Osteoblast (primary cell): ENCODE measurements around the gene TRAPPC5. TPM values are rescaled to one million over a fixed set of nuclear protein-coding genes. Genes with fewer than 3 reads are reported as not detected.

Experiments
- DNase-seq: peaks from one replicate; pipeline ENCODE4 v3.0.0; 2011; ENCODE audit warnings: low spot score, mixed read lengths; ENCODE audit not compliant: insufficient read length; ENCODE audit errors: missing footprints
- H2AFZ ChIP-seq: 2 replicates; pipeline ENCODE4 v1.6.0; 2011; ENCODE audit warnings: mild to moderate bottlenecking, low read length
- H3K27ac ChIP-seq: 2 replicates; pipeline ENCODE4 v1.5.1; 2011; ENCODE audit warnings: mild to moderate bottlenecking, low read depth, low read length, moderate library complexity
- H3K27me3 ChIP-seq: 2 replicates; pipeline ENCODE4 v1.6.0; 2012; ENCODE audit warnings: mild to moderate bottlenecking, control low read depth, inconsistent platforms, low read length, moderate library complexity; ENCODE audit not compliant: insufficient read depth
- H3K36me3 ChIP-seq: 2 replicates; pipeline ENCODE4 v1.5.1; 2011; ENCODE audit warnings: mild to moderate bottlenecking, low read length, control low read depth, moderate library complexity; ENCODE audit not compliant: insufficient read depth
- H3K4me1 ChIP-seq: 2 replicates; pipeline ENCODE4 v1.5.1; 2011; ENCODE audit warnings: mild to moderate bottlenecking, low read length, control low read depth, moderate library complexity; ENCODE audit not compliant: insufficient read depth
- H3K4me2 ChIP-seq: 2 replicates; pipeline ENCODE4 v1.6.0; 2011; ENCODE audit warnings: mild to moderate bottlenecking, low read length; ENCODE audit not compliant: insufficient read depth
- H3K4me3 ChIP-seq: fragments of 200-600 bp; sonication (generic); 3 replicates; pipeline ENCODE4 v1.5.1; 2012; ENCODE audit warnings: mild to moderate bottlenecking, low read length, inconsistent platforms; ENCODE audit not compliant: insufficient read depth
- H3K79me2 ChIP-seq: 2 replicates; pipeline ENCODE4 v1.6.0; 2012; ENCODE audit warnings: mild to moderate bottlenecking, low read length, control low read depth, inconsistent platforms; ENCODE audit not compliant: insufficient read depth
- H3K9me3 ChIP-seq: 2 replicates; pipeline ENCODE4 v1.5.1; 2011; ENCODE audit warnings: low read depth, low read length, control low read depth
- H4K20me1 ChIP-seq: 2 replicates; pipeline ENCODE4 v1.6.0; 2012; ENCODE audit warnings: mild to moderate bottlenecking, low read length, control low read depth; ENCODE audit not compliant: insufficient read depth
- CTCF ChIP-seq: IDR thresholded peaks from 2 replicates; pipeline ENCODE4 v1.5.1; 2011; ENCODE audit warnings: mild to moderate bottlenecking, low read depth, low read length, moderate library complexity; ENCODE audit errors: extremely low read depth
- total RNA-seq: library from RNA; depleted of rRNA; stranded (reverse); fragments of >200 nt; gene quantifications from 2 replicates; pipeline ENCODE4 v1.2.3, GENCODE V29; 2012

The TRAPPC5 gene
- total RNA-seq, 1 donor = 26.4 TPM

GRCh38 chr19:7722231-7722651 lies 41.6 kb downstream of the TRAPPC5 start:
- H3K4me1 ChIP-seq = no peaks in the 10 kb centered on the region
- no peaks in the 10 kb centered on the region for H3K79me2 ChIP-seq
- TF ChIP-seq CTCF = no peak
- H3K27me3 ChIP-seq = no peaks in the 10 kb centered on the region
- no peak overlapping the region for H3K27ac ChIP-seq
- H3K9me3 ChIP-seq = no peaks in the 10 kb centered on the region
- no peak for DNase-seq
- H4K20me1 ChIP-seq = no peaks in the 10 kb centered on the region
- no peak overlapping the region for H2AFZ ChIP-seq
- H3K36me3 ChIP-seq = no peaks in the 10 kb centered on the region
- H3K4me3 ChIP-seq = no peak overlapping the region
- H3K4me2 ChIP-seq = no peak overlapping the region

- Histone ChIP-seq H2AFZ (no peak overlapping the region), H3K79me2 (no peaks in the 10 kb centered on the region), H3K36me3 (no peaks in the 10 kb centered on the region), H3K27ac (no peak overlapping the region), H3K4me1 (no peaks in the 10 kb centered on the region), H4K20me1 (no peaks in the 10 kb centered on the region), H3K27me3 (peaks cover 19% of the 10 kb centered on the region), H3K9me3 (no peaks in the 10 kb centered on the region), H3K4me3 (no peak overlapping the region), H3K4me2 (no peak overlapping the region)
- no peak for DNase-seq
- TF ChIP-seq CTCF = no peak
These were observed 45.2 kb downstream of the TRAPPC5 start for GRCh38 chr19:7725791-7726190.

- Histone ChIP-seq H3K27ac (no peak overlapping the region), H3K4me1 (no peaks in the 10 kb centered on the region), H3K9me3 (no peaks in the 10 kb centered on the region), H4K20me1 (no peaks in the 10 kb centered on the region), H3K4me3 (no peak overlapping the region), H3K4me2 (no peak overlapping the region), H2AFZ (no peak overlapping the region), H3K27me3 (peaks cover 23% of the 10 kb centered on the region), H3K79me2 (no peaks in the 10 kb centered on the region), H3K36me3 (no peaks in the 10 kb centered on the region)
- DNase-seq = no peak
- no peak for TF ChIP-seq CTCF
These were observed 48.6 kb downstream of the TRAPPC5 start for GRCh38 chr19:7729211-7729610.

- Histone ChIP-seq H3K27me3 (peaks cover 26% of the 10 kb centered on the region), H3K79me2 (no peaks in the 10 kb centered on the region)
These were observed 49.2 kb downstream of the TRAPPC5 start for GRCh38 chr19:7729831-7730285.

More at GRCh38 chr19:7729831-7730285, 49.2 kb downstream of the TRAPPC5 start:
- Histone ChIP-seq H3K27ac (no peak overlapping the region), H3K4me2 (no peak overlapping the region), H4K20me1 (no peaks in the 10 kb centered on the region), H3K9me3 (no peaks in the 10 kb centered on the region), H3K4me1 (no peaks in the 10 kb centered on the region), H3K36me3 (no peaks in the 10 kb centered on the region), H3K4me3 (no peak overlapping the region), H2AFZ (no peak overlapping the region)
- DNase-seq = no peak
- no peak for TF ChIP-seq CTCF
